ENCODE measurements around the gene OPCML.

The OPCML gene

DNA sequence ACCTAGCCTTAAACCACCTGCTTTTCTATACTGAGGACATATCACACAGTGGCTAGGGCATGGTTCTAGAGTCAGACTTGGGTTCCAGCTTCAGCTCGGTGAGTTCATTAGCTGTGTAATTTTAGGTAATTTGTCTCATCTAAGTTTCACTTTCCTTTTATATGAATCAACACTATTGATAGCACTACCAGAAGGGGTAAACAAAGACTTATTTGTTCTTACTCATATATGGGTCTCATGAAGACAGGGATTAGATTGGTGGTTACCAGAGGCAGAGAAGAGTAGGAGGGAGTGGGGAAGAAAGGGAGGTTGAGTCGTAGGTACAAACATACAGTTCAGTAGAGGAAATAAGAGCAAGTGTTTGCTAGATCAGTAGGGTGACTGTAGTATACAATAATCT, 924.7 kb downstream of the OPCML start:
- peak; percentile 43 for DNase-seq (ENCODE audit: low spot score)

DNA sequence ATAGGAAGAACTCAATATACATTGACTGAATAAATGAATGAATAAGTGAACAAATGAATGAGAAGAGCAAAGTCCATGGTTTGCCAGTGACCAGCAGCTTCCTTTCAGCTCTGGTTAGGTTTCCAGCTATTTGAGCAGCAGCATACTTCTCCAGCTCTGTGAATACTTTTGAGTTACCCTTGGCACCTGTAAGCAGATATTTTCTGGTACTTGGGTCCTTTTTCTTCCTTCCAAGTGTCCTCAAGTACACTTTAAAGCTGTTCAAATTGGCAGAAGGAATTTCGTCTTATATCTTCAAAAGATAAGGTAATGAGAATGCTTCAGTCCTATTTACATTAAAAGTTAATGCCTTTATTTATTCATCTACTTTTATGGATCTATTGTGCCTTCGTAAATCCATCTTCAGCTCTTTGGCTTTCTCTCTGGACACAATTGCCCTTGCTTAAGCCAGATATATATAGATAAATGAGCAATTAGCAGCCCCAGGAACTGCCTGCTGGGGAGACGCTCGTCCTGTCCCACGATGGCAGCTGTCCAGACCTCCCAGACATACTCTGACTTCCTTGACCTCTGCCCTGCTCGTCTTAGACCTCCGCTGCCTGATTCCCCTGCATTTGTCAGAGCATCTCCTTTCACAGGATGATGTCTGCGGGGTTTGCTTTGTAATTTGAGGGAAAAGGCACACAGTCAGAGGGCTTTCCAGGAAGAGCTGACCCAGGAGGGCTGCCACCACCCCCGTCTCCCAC, 926.3 kb downstream of the OPCML start:
- no peak for DNase-seq (ENCODE audit: low spot score)

DNA sequence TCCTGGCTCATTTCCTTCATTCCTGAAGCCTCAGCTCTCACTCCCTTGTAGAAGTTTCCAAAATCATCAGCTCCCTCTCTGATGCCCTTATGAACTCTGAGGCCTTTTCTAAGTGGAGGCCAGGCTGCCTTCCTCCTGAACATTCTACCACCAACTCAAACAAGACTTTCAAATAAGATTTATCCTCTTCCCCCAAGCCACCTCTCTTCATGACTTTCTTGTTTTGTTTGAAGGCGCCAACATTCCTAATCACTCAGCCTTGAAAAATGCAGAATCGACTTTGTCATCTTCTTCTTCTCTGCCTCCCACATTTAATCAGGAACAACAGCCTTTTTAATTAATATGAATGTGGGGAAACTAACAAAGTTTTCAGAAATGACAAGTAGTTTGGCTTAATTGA, 927.9 kb downstream of the OPCML start:
- no peak for DNase-seq (ENCODE audit: low spot score)

GRCh38 chr11:132601875-132602274, 930.4 kb downstream of the OPCML start:
- DNase-seq (ENCODE audit: low spot score): no peak

- no peak for DNase-seq (ENCODE audit: low spot score)
Observed at GRCh38 chr11:132595711-132596134, 936.6 kb downstream of the OPCML start.

GRCh38 chr11:132595246-132595645, 937.1 kb downstream of the OPCML start:
- no peak for DNase-seq (ENCODE audit: low spot score)

GRCh38 chr11:132590986-132591385, 941.3 kb downstream of the OPCML start:
- no peak for DNase-seq (ENCODE audit: low spot score)

DNA sequence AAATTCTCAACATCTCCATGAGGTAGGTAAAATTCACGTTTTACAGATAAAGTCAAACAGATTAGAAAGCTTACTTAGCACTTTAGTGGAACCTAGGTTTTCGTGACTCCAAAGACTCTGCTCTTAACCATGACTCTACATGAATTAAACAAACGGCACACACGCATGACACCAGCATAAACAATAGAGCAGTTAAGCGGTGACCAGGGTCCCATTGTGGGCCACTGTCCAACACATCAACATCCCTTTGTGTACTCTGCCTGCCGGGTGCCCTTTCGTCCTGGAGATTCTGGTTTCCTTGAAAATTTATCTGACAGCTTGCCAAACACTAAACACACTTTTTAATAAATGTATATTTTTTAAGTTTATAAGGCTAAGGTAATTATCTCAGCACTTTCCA, 941.7 kb downstream of the OPCML start:
- no peak for DNase-seq (ENCODE audit: low spot score)

- DNase-seq (ENCODE audit: low spot score): no peak
Observed at GRCh38 chr11:132589791-132590190, 942.5 kb downstream of the OPCML start.

DNA sequence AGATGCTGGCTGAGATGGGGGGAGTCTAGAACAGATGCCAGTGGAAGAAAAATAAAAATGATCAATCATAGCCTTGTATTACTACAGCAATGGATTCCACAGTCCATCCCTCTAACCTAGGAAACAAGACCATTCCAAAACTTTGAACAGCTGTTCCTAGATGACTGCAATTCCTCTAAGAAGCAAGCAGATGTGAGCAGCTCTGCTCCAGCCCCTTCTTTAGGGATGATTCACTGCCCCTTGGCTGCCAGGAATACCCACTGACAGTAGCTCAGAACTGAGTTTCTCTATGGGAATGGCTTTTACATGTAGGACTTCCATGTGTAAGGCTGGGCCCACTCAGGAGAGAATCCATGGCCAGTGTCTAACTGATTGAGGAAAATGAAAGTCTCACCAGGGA, 943.9 kb downstream of the OPCML start:
- no peak for DNase-seq (ENCODE audit: low spot score)

DNA sequence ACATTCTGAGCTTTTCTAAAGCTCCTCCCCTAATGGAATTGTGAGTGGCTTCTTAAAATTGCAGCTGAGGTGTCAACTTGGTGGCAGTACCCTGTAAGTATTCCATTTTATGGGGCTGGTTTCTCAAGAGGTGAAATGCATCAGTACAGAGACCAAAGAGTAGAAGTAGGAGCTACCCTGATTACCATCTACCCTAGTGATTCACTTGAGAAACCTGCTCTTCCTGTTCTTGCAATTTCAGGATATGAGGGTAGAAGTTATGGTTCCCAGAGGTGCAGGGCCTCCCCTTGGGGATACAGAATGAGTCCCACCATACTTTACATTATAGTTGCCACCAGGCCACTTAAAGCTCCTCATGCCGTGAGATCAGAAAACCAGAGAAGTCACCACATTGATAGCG, 944.6 kb downstream of the OPCML start:
- DNase-seq (ENCODE audit: low spot score): no peak

GRCh38 chr11:132586801-132587200, 945.5 kb downstream of the OPCML start:
- no peak for DNase-seq (ENCODE audit: low spot score)

DNA sequence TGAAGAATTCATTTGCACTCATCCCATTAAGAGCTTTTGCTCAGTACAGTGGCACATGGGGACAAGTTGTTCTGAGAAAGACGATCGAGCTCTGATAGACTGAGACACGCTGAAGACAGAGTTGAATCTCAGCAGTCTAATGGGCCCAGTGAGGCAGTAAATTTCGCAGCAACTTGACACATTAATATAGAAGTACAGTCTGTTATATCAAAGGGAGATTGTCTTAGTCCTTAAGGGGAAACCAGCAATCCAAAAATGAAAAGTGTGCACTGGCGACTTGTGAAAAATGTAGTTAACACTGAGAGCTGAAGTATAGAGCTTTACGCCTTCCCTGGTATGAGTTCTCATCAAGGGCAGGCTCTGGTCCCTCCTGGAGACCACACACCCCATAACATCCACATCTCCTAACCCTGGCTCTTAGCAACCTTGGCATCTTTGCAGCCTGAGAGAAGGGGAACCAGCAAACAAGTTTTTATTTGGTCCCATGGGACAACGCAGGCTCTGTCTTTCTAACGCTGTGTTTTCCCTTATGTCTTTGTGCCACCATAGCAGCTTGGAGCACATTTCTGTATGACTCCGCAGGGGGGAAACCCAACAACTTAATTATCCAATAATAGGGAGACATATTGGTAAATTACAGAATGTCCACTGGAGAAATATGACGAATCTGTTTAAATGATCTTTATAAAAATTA, 952.5 kb downstream of the OPCML start:
- no peak for DNase-seq (ENCODE audit: low spot score)

DNA sequence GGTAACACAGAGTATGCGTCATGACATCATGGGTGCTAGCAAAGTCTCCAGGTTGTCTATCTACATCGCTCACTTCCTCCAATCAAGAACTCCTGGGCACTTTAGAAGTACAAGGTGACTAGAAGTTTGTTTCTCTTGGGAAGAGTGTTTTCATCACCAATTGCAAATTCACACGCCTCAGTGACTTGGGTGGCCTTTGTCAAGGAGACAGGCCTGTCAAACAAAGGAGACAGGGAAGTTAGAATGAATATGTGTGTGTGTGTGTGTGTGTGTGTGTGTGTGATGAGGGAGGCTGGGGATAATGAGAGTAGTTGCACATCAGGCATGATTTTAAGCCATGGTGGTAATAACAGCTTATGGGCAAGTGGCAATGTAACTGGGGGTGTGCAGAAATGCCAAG, 953.2 kb downstream of the OPCML start:
- no peak for DNase-seq (ENCODE audit: low spot score)

- no peak for DNase-seq (ENCODE audit: low spot score)
Observed at GRCh38 chr11:132578580-132578979, 953.7 kb downstream of the OPCML start.

DNA sequence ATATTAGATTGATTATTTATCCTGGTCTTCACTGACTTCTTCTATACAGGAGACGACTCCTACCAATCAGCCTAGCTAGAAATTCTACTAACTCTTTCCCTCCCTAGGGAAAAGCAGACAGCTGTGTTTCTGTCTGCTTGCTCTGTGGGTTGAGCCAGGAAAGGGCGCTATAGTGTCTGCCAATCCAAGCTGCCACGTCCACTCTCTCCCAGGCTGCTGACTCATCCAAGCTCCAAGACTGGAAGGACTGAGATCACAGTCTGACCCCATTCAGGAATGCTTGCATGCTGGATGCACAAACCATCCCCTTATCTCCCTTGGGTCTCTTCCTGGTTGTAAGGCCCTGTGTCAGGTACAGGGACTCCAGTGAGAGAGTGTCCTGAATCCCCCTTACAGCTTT, 955.6 kb downstream of the OPCML start:
- DNase-seq (ENCODE audit: low spot score): no peak

DNA sequence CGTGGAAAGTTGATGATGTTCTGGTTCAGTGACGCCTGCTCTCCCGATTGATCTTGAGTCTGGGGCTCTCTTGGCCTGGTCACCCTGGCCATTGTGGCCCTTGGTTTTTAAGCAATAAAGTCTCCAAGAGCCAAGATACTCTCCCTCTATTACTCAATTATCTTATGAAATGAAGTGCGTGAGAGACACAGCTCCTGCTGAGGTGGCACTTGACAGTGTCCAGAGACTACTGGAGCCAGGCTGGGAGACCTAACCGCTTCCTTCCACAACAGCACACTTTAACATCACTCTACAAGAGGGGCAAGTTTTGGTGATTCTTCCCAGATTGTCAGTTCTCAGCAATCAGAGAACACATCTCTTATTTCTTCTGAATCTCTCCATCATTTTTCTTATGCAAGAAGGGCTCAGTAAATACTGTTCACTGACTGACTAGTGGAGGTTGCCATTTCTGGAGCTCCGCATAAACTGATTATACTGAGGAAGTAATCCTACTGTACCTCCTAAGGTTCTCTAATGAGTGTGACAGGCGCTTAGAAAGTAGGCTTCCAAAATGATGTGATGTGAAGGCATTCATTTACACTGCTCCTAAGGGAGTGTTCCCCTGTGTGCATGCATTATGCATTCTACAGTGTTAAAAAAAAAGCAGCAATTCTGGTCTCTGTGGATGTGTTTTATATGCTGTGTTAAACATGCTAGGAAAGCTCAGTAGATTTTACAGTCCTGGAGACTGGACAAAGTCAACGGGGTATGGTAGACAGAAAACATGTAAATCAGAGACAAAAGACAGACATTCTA, 968.0 kb downstream of the OPCML start:
- DNase-seq (ENCODE audit: low spot score): no peak

DNA sequence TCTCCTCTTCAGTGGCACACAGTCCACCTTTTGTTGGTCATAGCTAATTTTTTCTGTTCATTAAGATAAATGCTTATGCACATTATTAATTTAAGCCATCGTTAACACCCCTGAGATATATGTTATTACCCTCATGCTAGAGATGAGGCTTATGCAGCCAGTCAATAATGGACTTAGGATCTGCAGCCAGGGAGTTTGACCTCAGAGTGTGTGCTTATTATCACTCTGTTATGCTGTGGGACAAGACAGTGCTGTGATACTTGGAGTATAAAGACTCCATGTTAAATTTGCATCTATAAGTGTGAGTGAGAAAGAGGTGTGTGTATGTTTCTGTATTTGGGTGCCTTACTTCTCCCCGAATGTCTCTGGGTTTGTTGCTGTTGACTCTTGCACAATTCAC, 969.3 kb downstream of the OPCML start:
- DNase-seq (ENCODE audit: low spot score): no peak

- DNase-seq (ENCODE audit: low spot score): no peak
Observed at GRCh38 chr11:132561937-132562336, 970.4 kb downstream of the OPCML start.

DNA sequence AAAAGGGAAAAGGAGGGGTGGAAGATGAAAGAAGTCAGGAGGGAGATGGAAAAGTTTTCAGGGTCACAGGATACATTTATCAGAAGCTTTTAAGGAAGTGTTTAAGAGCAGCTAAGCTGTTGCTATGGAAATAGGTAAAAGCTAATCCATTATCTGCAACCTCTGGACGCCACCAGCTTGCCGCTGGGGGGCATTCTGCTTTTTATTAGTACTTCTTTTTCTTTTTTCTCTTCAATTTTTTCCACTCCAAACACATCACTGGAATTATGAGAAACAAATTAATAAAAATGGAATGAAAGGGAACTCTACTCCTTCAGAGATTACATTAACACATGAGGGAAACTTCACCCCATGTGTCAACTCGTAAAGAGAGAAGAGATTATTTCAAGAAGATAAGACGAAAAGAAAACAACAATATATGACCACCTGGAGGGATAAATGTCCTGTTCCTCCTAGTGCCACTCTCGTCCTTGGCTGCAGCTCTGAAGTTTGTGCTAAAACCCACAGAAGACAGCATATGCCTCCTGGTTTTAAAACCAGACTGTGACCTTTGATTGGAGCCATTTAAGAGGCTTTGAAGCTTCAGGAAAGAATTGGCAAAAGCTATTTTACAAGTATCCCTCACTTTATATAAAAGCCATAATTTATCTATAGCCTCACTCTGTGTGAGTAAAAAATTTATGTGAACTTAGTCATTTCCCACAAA, 972.8 kb downstream of the OPCML start:
- no peak for DNase-seq (ENCODE audit: low spot score)

- DNase-seq (ENCODE audit: low spot score): peak; percentile 17
Observed at GRCh38 chr11:132556316-132556715, 976.0 kb downstream of the OPCML start.

- DNase-seq (ENCODE audit: low spot score): no peak
Observed at GRCh38 chr11:132555617-132556016, 976.7 kb downstream of the OPCML start.

Measured in globus pallidus (tissue), 1 donor.